WTC11 (cell line): ENCODE data around the gene KANK4.

Experiments used
- FOXP1 ChIP-seq: sonication (generic); formaldehyde crosslinking; IDR thresholded peaks from 2 replicates; pipeline ENCODE4 v1.8.0; 2022; ENCODE audit warnings: missing genetic modification reagents, mild to moderate bottlenecking, moderate library complexity, borderline replicate concordance
- GTF2I ChIP-seq: fragments of 250-450 bp; sonication (Bioruptor Pico); conservative IDR thresholded peaks from 2 replicates; pipeline ENCODE4 v1.4.0; 2021; ENCODE audit warnings: mild to moderate bottlenecking
- IRF2 ChIP-seq: sonication (generic); formaldehyde crosslinking; IDR thresholded peaks from 2 replicates; pipeline ENCODE4 v1.8.0; 2022; ENCODE audit warnings: low read depth, missing genetic modification reagents, borderline replicate concordance
- MAX ChIP-seq: sonication (generic); formaldehyde crosslinking; IDR thresholded peaks from 2 replicates; pipeline ENCODE4 v1.8.0; 2022; ENCODE audit warnings: mild to moderate bottlenecking, missing genetic modification reagents
- NFYB ChIP-seq: sonication (generic); formaldehyde crosslinking; conservative IDR thresholded peaks from 2 replicates; pipeline ENCODE4 v1.8.0; 2022; ENCODE audit warnings: low read depth, missing genetic modification reagents
- NR2C2 ChIP-seq: sonication (generic); formaldehyde crosslinking; IDR thresholded peaks from 2 replicates; pipeline ENCODE4 v1.8.0; 2022; ENCODE audit warnings: mild to moderate bottlenecking, missing genetic modification reagents
- ZNF121 ChIP-seq: sonication (generic); formaldehyde crosslinking; IDR thresholded peaks from 2 replicates; pipeline ENCODE4 v1.8.0; 2023; ENCODE audit warnings: missing genetic modification reagents
- TF ChIP-seq, protein P1 (sequence below): fragments of 200-600 bp; IDR thresholded peaks from 2 replicates; pipeline ENCODE4 v1.8.0; 2022; ENCODE audit warnings: antibody characterized with exemption

- no peak for TF ChIP-seq ZNF121 (CRISPR knock-in tag)
- no peak for TF ChIP-seq MAX
- no peak for TF ChIP-seq GTF2I (CRISPR knock-in tag)
- no peak for TF ChIP-seq NR2C2 (CRISPR knock-in tag)
- TF ChIP-seq IRF2 (CRISPR knock-in tag) = no peak
- TF ChIP-seq NFYB (CRISPR knock-in tag) = no peak
- TF ChIP-seq, protein P1, sequence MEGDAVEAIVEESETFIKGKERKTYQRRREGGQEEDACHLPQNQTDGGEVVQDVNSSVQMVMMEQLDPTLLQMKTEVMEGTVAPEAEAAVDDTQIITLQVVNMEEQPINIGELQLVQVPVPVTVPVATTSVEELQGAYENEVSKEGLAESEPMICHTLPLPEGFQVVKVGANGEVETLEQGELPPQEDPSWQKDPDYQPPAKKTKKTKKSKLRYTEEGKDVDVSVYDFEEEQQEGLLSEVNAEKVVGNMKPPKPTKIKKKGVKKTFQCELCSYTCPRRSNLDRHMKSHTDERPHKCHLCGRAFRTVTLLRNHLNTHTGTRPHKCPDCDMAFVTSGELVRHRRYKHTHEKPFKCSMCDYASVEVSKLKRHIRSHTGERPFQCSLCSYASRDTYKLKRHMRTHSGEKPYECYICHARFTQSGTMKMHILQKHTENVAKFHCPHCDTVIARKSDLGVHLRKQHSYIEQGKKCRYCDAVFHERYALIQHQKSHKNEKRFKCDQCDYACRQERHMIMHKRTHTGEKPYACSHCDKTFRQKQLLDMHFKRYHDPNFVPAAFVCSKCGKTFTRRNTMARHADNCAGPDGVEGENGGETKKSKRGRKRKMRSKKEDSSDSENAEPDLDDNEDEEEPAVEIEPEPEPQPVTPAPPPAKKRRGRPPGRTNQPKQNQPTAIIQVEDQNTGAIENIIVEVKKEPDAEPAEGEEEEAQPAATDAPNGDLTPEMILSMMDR = no peak
- no peak for TF ChIP-seq FOXP1
Observed at GRCh38 chr1:62335656-62336055, 16.4 kb upstream of the KANK4 start.
